Activated T-helper 17 cell treated with anti-CD3 and anti-CD28 coated beads, Interleukin-2, amount 50 U/mL, for 72 hours (primary cell): ENCODE results near the gene TRAPPC10. TPM values are rescaled to one million over a fixed set of nuclear protein-coding genes. Genes with fewer than 3 reads are reported as not detected.
"Not testable (repeated sequence)": the region's sequence is repeated elsewhere in the genome, so short reads cannot be mapped to it uniquely, and the experiment has no call there.

ENCODE experiments used
- ATAC-seq: fragments of 150-1000 bp; cut with Tn5 transposase; replicated peaks from 2 replicates; pipeline ENCODE4 v1.10.0; 2021; ENCODE audit warnings: mild to moderate bottlenecking, moderate library complexity
- H3K27ac Mint-ChIP-seq: one replicate; pipeline ENCODE4 v1.8.0; 2022; ENCODE audit warnings: mixed read lengths
- H3K27me3 Mint-ChIP-seq: one replicate; pipeline ENCODE4 v1.8.0; 2022; ENCODE audit warnings: mixed read lengths
- H3K36me3 Mint-ChIP-seq: one replicate; pipeline ENCODE4 v1.8.0; 2022; ENCODE audit warnings: low read depth, mild to moderate bottlenecking, mixed read lengths
- H3K4me1 Mint-ChIP-seq: one replicate; pipeline ENCODE4 v1.8.0; 2022; ENCODE audit warnings: mixed read lengths
- H3K4me3 Mint-ChIP-seq: one replicate; pipeline ENCODE4 v1.8.0; 2022; ENCODE audit warnings: mild to moderate bottlenecking, mixed read lengths
- H3K9me3 Mint-ChIP-seq: one replicate; pipeline ENCODE4 v1.8.0; 2022; ENCODE audit warnings: mixed read lengths
- total RNA-seq, 2 donors: library from RNA; stranded (reverse); gene quantifications; one replicate each; pipeline ENCODE4 v1.2.3, GENCODE V29; 2022

TRAPPC10 gene
- total RNA-seq, 2 donors from 2014 or later, result 48.5 to 72.8 TPM

DNA sequence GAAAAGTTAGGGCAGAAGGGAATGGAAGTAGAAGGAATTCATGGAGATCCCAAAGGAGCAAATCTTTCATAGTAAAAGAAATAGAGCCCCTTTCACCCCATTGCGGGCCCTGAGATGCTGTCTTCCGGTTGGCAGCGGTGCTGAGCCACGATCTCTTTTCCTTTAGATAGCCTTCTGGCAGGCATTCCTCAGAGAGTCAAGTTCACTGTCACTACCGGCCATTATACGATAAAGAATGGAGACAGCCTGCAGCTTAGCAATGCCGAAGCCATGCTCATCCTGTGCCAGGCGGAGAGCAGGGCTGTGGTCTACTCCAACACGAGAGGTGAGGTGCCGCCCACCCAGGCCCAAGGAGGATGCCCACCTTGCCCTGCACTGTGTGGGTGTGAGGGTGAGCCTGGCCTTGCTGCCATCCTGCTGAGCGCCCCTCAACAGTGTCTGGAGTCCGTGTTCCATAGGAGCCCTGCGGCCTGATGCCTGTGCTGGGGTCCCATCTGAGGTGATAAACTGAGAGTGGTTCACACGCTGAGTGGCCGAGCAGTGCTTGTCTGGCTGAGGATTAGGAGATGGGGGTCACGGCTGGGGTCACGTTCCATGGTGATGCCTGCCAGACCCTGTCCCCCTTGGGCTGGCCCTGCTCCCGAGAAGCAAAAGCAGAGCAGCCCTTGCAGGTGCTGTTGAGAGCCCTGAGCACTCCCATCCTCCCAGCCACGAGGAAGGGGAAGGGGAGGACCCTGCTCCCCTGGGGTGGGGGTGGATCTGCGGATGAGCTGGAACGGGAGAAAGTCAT is 74.7 kb downstream of the TRAPPC10 start:
- Mint-ChIP-seq H3K4me1 (peaks cover 65% of the 10 kb centered on the region), H3K27me3 (no peaks in the 10 kb centered on the region), H3K27ac (peak overlapping the region; percentile 94), H3K36me3 (peaks cover 100% of the 10 kb centered on the region), H3K4me3 (peak overlapping the region; percentile 81), H3K9me3 (no peaks in the 10 kb centered on the region)
- no peak for ATAC-seq

DNA sequence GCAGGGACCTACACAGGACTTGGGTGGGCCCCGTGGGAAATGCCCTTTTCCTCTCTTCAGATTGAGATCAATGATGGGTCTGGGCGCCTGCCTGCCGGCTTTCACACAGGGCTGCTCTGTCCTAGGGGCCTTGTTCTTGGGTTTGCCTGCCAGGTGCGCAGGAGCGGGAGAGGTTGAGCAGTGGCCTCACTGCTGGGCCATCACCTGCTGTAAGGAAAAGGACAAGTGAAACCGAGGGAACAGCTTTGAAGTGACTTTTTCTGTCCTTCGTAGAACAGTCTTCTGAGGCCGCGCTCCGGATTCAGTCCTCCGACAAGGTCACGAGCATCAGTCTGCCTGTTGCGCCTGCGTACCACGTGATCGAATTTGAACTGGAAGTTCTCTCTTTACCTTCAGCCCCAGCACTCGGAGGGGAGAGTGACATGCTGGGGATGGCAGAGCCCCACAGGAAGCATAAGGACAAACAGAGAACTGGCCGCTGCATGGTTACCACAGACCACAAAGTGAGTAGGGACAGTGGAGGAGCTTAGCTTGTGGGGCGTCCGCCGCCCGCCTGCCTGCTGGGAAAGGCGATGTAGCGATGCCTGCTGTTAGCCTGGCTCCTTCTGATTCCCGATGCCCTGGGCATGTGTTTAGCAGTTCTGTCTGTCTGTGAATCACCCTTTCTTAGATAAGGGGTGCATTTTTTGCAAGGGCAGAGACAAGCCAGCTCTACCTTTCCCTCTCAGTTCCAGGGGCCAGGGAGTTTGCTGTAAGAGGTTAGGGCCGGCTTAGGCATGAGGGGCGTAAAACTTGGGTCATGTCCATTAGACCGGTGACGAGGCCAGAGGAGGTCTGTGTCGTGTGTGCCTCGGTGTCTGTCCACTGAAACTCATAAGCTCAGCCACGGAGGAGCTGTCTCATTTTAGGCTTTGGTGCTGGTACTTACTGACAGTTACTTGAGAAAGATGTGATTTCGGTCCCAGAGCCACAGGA is 75.6 kb downstream of the TRAPPC10 start:
- Mint-ChIP-seq H3K36me3 (peaks cover 100% of the 10 kb centered on the region), H3K27me3 (no peaks in the 10 kb centered on the region), H3K4me3 (peak overlapping the region; percentile 47), H3K27ac (peak overlapping the region; percentile 94), H3K9me3 (no peaks in the 10 kb centered on the region), H3K4me1 (peaks cover 56% of the 10 kb centered on the region)
- ATAC-seq, result no peak

GRCh38 chr21:44088401-44088780 is 76.3 kb downstream of the TRAPPC10 start:
- no peak overlapping the region for H3K4me3 Mint-ChIP-seq
- no peaks in the 10 kb centered on the region for H3K27me3 Mint-ChIP-seq
- H3K36me3 Mint-ChIP-seq, result peaks cover 100% of the 10 kb centered on the region

DNA sequence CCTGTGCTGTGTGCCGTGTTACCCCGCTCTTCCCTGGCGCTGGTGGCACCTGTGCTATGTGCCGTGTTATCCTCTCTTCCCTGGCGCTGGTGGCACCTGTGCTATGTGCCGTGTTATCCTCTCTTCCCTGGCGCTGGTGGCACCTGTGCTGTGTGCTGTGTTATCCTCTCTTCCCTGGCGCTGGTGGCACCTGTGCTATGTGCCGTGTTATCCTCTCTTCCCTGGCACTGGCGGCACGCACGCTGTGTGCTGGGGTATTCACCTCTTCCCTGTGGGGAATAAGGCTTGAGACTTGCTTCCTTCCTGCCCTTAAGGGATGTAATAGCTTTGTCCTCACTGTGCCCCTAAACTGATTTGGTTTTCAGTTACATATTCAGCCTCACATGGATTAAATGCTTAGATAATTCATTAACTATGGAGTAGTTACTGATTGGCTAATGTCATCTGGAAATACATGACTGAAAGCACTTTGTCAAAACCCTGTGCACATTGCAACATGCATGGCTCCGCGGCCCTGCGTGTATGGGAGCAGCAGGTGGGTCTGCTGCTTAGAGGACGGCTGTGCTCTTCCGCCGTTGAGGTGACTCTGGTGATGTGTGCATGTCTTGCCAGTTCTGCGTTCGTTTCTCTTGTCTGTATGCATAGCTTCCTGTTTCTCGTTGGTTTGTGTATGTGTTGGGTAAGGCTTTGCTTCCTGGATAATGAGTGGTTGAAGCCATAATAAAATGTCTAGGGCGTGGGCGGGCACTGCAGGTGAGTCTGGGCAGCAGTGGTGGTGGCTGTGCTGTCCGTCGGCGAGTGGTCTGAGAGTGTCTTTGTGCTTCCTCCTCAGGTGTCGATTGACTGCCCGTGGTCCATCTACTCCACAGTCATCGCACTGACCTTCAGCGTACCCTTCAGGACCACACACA is 77.1 kb downstream of the TRAPPC10 start:
- Mint-ChIP-seq H3K27me3 (no peaks in the 10 kb centered on the region), H3K36me3 (peaks cover 100% of the 10 kb centered on the region), H3K9me3 (no peaks in the 10 kb centered on the region), H3K4me1 (peaks cover 44% of the 10 kb centered on the region), H3K27ac (peak overlapping the region; percentile 94), H3K4me3 (peak overlapping the region; percentile 65)
- peak; percentile 76 for ATAC-seq

More at GRCh38 chr21:44088401-44088780, 76.3 kb downstream of the TRAPPC10 start:
- Mint-ChIP-seq H3K4me1 (peaks cover 50% of the 10 kb centered on the region), H3K9me3 (no peaks in the 10 kb centered on the region), H3K27ac (peak overlapping the region; percentile 94)
- ATAC-seq, result no peak

GRCh38 chr21:44090325-44090724 is 78.2 kb downstream of the TRAPPC10 start:
- Mint-ChIP-seq H3K4me1 (peaks cover 34% of the 10 kb centered on the region), H3K9me3 (no peaks in the 10 kb centered on the region), H3K36me3 (peaks cover 97% of the 10 kb centered on the region), H3K27me3 (no peaks in the 10 kb centered on the region), H3K4me3 (peak overlapping the region; percentile 65), H3K27ac (peak overlapping the region; percentile 94)
- no peak for ATAC-seq

DNA sequence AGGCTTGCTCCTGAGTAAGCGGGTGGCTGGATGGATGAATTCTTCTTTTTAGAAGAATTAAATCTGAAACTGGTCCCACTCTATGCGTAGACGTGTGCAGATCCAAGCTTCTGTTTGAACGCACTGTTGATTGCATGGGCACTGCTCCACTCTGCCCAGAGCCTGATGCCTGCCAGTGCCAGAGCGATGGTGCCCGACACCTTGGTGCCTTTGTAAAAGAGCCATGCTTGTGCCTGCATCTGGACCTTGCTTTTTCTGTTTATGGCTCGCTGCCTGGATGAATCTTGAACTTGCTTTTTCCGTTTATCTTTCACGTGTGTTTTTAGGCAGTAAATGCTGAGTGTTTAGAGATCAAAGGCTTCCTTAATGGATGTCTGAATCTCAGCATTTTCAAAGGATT is 80.1 kb downstream of the TRAPPC10 start:
- peaks cover 82% of the 10 kb centered on the region for H3K36me3 Mint-ChIP-seq

DNA sequence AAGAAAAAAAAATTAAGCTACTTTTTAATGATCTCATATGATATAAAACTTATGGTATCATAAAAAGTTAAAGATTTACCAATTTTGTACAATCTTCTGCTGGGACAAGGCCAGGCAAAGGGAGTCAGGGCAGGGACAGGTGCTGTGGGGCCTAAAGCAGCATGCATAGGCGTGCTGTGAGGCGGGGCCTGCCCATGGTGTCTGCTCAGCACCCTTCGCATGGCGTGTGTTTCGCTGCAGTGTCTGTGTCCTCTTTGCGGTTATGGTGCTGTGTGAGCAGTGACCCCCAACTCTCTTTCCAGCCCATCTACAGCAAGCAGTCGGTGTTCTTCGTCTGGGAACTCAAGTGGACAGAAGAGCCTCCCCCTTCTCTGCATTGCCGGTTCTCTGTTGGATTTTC is 81.7 kb downstream of the TRAPPC10 start:
- Mint-ChIP-seq H3K9me3 (no peaks in the 10 kb centered on the region), H3K27me3 (no peaks in the 10 kb centered on the region), H3K4me3 (no peak overlapping the region), H3K4me1 (peaks cover 13% of the 10 kb centered on the region), H3K27ac (no peak overlapping the region), H3K36me3 (peaks cover 67% of the 10 kb centered on the region)
- no peak for ATAC-seq

More for the DNA sequence above, 80.1 kb downstream of the TRAPPC10 start:
- no peak overlapping the region for H3K4me3 Mint-ChIP-seq
- ATAC-seq, result no peak
- H3K4me1 Mint-ChIP-seq, result peaks cover 21% of the 10 kb centered on the region
- no peaks in the 10 kb centered on the region for H3K9me3 Mint-ChIP-seq
- no peak overlapping the region for H3K27ac Mint-ChIP-seq
- no peaks in the 10 kb centered on the region for H3K27me3 Mint-ChIP-seq

DNA sequence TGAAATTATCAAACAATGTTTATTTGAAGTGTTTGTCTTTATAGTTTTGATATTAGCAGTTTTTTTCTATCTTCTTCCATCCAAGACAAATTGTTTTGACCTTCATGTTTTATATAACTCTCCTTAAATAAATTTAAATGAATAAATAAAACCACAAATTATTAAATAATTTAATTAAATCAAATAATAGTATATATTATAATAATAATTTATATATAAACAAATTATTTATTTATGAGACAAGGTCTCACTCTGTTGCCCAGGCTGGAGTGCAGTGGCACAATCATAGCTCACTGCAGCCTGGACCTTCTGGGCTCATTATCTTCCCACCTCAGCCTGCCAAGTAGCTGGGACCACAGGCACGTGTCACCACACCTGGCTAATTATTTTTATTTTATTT is 82.7 kb downstream of the TRAPPC10 start:
- no peaks in the 10 kb centered on the region for H3K27me3 Mint-ChIP-seq
- no peaks in the 10 kb centered on the region for H3K9me3 Mint-ChIP-seq
- H3K36me3 Mint-ChIP-seq, result peaks cover 56% of the 10 kb centered on the region
- H3K27ac Mint-ChIP-seq, result no peak overlapping the region
- no peak for ATAC-seq
- H3K4me3 Mint-ChIP-seq, result no peak overlapping the region
- H3K4me1 Mint-ChIP-seq, result peaks cover 3% of the 10 kb centered on the region

GRCh38 chr21:44098507-44098906 is 86.4 kb downstream of the TRAPPC10 start:
- H3K36me3 Mint-ChIP-seq, result peaks cover 19% of the 10 kb centered on the region
- H3K4me3 Mint-ChIP-seq, H3K27ac Mint-ChIP-seq, H3K27me3 Mint-ChIP-seq, H3K9me3 Mint-ChIP-seq, ATAC-seq, H3K4me1 Mint-ChIP-seq: not testable (repeated sequence)

DNA sequence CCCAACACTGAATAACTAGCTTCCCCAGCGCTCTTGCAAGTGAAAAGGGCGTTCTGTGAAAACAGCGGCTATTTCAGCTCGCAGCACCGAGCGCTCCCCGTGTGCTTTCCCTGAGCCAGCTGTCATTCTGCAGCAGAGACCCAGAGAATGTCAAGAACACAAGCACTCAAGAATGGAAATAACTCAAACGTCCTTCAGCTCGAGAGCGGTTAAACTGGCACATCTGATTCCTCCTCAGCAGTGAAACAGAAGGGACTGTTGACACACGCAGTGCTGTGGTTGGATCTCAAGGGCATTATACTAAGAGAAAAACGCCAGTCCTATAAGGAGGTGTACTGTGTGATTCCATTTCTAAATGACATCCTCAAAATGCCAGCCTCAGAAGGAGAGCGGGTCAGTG is 86.9 kb downstream of the TRAPPC10 start:
- not testable (repeated sequence) for ATAC-seq, H3K4me1 Mint-ChIP-seq, H3K9me3 Mint-ChIP-seq, H3K27ac Mint-ChIP-seq, H3K27me3 Mint-ChIP-seq, H3K4me3 Mint-ChIP-seq
- peaks cover 15% of the 10 kb centered on the region for H3K36me3 Mint-ChIP-seq

DNA sequence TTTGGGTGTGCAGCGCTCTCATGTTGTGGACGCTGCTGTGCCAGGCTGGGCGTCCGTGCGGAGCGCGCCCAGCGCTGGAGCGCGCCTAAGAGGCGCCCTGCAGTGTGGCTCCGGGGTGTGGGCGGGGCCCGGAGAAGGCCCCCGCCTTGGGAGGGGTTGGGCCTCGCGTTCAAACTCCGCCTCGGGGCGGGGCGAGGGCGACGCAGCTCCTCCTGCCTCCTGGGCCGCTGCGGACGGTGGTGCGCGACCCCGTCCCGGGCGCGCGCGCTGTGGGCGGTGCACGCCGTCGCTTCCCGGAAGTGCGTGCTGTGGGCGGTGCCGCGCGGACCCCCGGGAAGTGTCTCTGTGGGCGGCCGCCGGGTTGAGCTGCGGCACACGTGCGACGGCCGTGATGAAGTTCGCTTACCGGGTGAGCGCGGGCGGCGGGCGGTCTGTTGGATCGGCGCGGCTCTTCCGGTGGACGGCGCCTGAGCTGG is 95.0 kb downstream of the TRAPPC10 start, which contains the start of gene PWP2:
Gene PWP2, plus strand, starts transcription at position 374 of the 476 bp plus-strand sequence. Its CDS starts 18 bp downstream, at position 392.
- not testable (repeated sequence) for H3K27me3 Mint-ChIP-seq, H3K4me1 Mint-ChIP-seq, H3K27ac Mint-ChIP-seq, H3K4me3 Mint-ChIP-seq, H3K9me3 Mint-ChIP-seq, H3K36me3 Mint-ChIP-seq
- peak; percentile 91 for ATAC-seq

- not testable (repeated sequence) for H3K36me3 Mint-ChIP-seq, H3K27me3 Mint-ChIP-seq, H3K4me3 Mint-ChIP-seq, H3K4me1 Mint-ChIP-seq, H3K9me3 Mint-ChIP-seq, H3K27ac Mint-ChIP-seq
- ATAC-seq, result peak; percentile 51
Observed at GRCh38 chr21:44107589-44107988, 95.5 kb downstream of the TRAPPC10 start.

GRCh38 chr21:44113702-44114371 is 101.7 kb downstream of the TRAPPC10 start:
- not testable (repeated sequence) for H3K4me1 Mint-ChIP-seq, H3K9me3 Mint-ChIP-seq

More at GRCh38 chr21:44113702-44114371, 101.7 kb downstream of the TRAPPC10 start:
- not testable (repeated sequence) for H3K27me3 Mint-ChIP-seq, H3K36me3 Mint-ChIP-seq, H3K27ac Mint-ChIP-seq, H3K4me3 Mint-ChIP-seq
- peak; percentile 62 for ATAC-seq
